HepG2 (cell line): ENCODE measurements around the gene PKD1L1. TPM values are rescaled to one million over a fixed set of nuclear protein-coding genes. Genes with fewer than 3 reads are reported as not detected.

ENCODE experiments used
- BCL6 ChIP-seq: IDR thresholded peaks from 2 replicates; pipeline ENCODE4 v1.6.1; 2016; ENCODE audit warnings: missing genetic modification reagents, missing compliant biosample characterization
- ELF1 ChIP-seq: sonication (generic); formaldehyde crosslinking; IDR thresholded peaks from 2 replicates; pipeline ENCODE4 v1.4.0; 2020; ENCODE audit warnings: missing genetic modification reagents
- GATAD2A ChIP-seq: IDR thresholded peaks from 2 replicates; pipeline ENCODE4 v1.6.1; 2016
- KLF16 ChIP-seq, 2 experiments: sonication (generic) in 1 of 2; formaldehyde crosslinking in 1 of 2; IDR thresholded peaks; 2 replicates each; pipeline versions ENCODE4 v1.6.1 to v1.8.0; 2016 to 2023; ENCODE audit warnings: missing genetic modification reagents in 2 of 2, missing compliant biosample characterization in 1 of 2
- KMT2B ChIP-seq: IDR thresholded peaks from 2 replicates; pipeline ENCODE4 v1.6.1; 2016; ENCODE audit warnings: missing genetic modification reagents, missing compliant biosample characterization
- MIER2 ChIP-seq: IDR thresholded peaks from 2 replicates; pipeline ENCODE4 v1.6.1; 2016; ENCODE audit warnings: missing biosample characterization, missing genetic modification reagents
- NAIF1 ChIP-seq: sonication (generic); formaldehyde crosslinking; IDR thresholded peaks from 2 replicates; pipeline ENCODE4 v1.5.0; 2020; ENCODE audit warnings: mild to moderate bottlenecking, missing genetic modification reagents, borderline replicate concordance
- NFIC ChIP-seq: IDR thresholded peaks from 2 replicates; pipeline ENCODE4 v1.6.1; 2012; ENCODE audit warnings: mild to moderate bottlenecking, low read length, inconsistent platforms
- SRSF4 ChIP-seq: fragments of 200-400 bp; formaldehyde crosslinking; IDR thresholded peaks from one replicate; pipeline ENCODE4 v1.6.1; 2018; ENCODE audit warnings: mild to moderate bottlenecking, low read depth, low read length, moderate library complexity; ENCODE audit not compliant: poor library complexity, severe bottlenecking
- ZBTB8A ChIP-seq: sonication (generic); formaldehyde crosslinking; IDR thresholded peaks from 2 replicates; pipeline ENCODE4 v1.4.0; 2020; ENCODE audit warnings: mild to moderate bottlenecking, low read depth, missing genetic modification reagents, borderline replicate concordance
- ZNF124 ChIP-seq: sonication (generic); formaldehyde crosslinking; IDR thresholded peaks from 2 replicates; pipeline ENCODE4 v1.4.0; 2020; ENCODE audit warnings: missing genetic modification reagents
- ZNF30 ChIP-seq: sonication (generic); formaldehyde crosslinking; IDR thresholded peaks from 2 replicates; pipeline ENCODE4 v1.5.0; 2020; ENCODE audit warnings: mild to moderate bottlenecking, missing genetic modification reagents
- ZNF605 ChIP-seq: sonication (generic); formaldehyde crosslinking; IDR thresholded peaks from 2 replicates; pipeline ENCODE4 v1.8.0; 2022; ENCODE audit warnings: mild to moderate bottlenecking, missing genetic modification reagents
- ZNF660 ChIP-seq: sonication (generic); formaldehyde crosslinking; IDR thresholded peaks from 2 replicates; pipeline ENCODE4 v1.5.1; 2020; ENCODE audit warnings: mild to moderate bottlenecking, low read depth, missing genetic modification reagents, borderline replicate concordance
- ZNF780A ChIP-seq: sonication (generic); formaldehyde crosslinking; IDR thresholded peaks from 2 replicates; pipeline ENCODE4 v1.8.0; 2022; ENCODE audit warnings: mild to moderate bottlenecking, missing genetic modification reagents, moderate library complexity
- polyA plus RNA-seq, 8 experiments: library from polyadenylated mRNA; depleted of rRNA in 3 of 8; stranded (reverse) in 7 of 8; unstranded in 1 of 8; fragments of >200 nt; fragmentation: Illumina TruSeq in 4 of 8; extraction: Trizol in 4 of 8; gene quantifications; 2 replicates each; pipeline versions ENCODE4 v1.2.1 to v1.2.3, GENCODE V29; 2011 to 2016; ENCODE audit warnings: low read depth in 4 of 8, missing spikeins in 1 of 8, mixed read lengths in 1 of 8; ENCODE audit not compliant: insufficient read depth in 1 of 8
- total RNA-seq, 5 experiments: library from RNA; depleted of rRNA; stranded (reverse); fragments of >200 nt; fragmentation: Illumina TruSeq; extraction: Trizol; gene quantifications; 2 replicates each; pipeline ENCODE4 v1.2.3, GENCODE V29; 2016; ENCODE audit warnings: low read depth in 1 of 5
- TF ChIP-seq, protein P1 (sequence below): sonication (generic); formaldehyde crosslinking; IDR thresholded peaks from 2 replicates; pipeline ENCODE4 v1.8.1; 2023; ENCODE audit warnings: mild to moderate bottlenecking, inconsistent platforms, moderate library complexity, missing genetic modification reagents, borderline replicate concordance
- TF ChIP-seq, protein P2 (sequence below): sonication (generic); formaldehyde crosslinking; IDR thresholded peaks from 2 replicates; pipeline ENCODE4 v1.5.1; 2020; ENCODE audit warnings: missing genetic modification reagents, mild to moderate bottlenecking, borderline replicate concordance
- TF ChIP-seq, protein P3 (sequence below): sonication (generic); formaldehyde crosslinking; IDR thresholded peaks from 2 replicates; pipeline ENCODE4 v1.4.0; 2020; ENCODE audit warnings: missing genetic modification reagents, mild to moderate bottlenecking, borderline replicate concordance
- TF ChIP-seq, protein P4 (sequence below): sonication (generic); formaldehyde crosslinking; IDR thresholded peaks from 2 replicates; pipeline ENCODE4 v1.4.0; 2020; ENCODE audit warnings: mild to moderate bottlenecking, missing genetic modification reagents

Gene PKD1L1
- total and polyA plus RNA-seq, 2 of the 13 experiments (the other 11 are each of a cell fraction or from before 2014, with no cell fraction given): 0.01 TPM; not detected in 1

- peak in 1 of 2 experiments; percentile 76; a peak in 2 of 4 replicates for TF ChIP-seq KLF16 (CRISPR knock-in tag; IDR thresholded peaks at IDR 0.05)
- TF ChIP-seq ZBTB8A (CRISPR knock-in tag): no peak
- peak; percentile 94 for TF ChIP-seq GATAD2A (CRISPR knock-in tag)
- TF ChIP-seq ZNF780A (CRISPR knock-in tag): no peak
- TF ChIP-seq ELF1 (CRISPR knock-in tag): peak; percentile 35; the same call in 1 of the 2 replicates
- TF ChIP-seq, protein P1, sequence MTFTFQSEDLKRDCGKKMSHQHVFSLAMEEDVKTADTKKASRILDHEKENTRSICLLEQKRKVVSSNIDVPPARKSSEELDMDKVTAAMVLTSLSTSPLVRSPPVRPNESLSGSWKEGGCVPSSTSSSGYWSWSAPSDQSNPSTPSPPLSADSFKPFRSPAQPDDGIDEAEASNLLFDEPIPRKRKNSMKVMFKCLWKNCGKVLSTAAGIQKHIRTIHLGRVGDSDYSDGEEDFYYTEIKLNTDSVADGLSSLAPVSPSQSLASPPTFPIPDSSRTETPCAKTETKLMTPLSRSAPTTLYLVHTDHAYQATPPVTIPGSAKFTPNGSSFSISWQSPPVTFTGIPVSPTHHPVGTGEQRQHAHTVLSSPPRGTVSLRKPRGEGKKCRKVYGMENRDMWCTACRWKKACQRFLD (CRISPR knock-in tag): no peak
- TF ChIP-seq ZNF660: no peak
- no peak for TF ChIP-seq ZNF30 (CRISPR knock-in tag)
- TF ChIP-seq BCL6 (CRISPR knock-in tag): peak; percentile 95
- TF ChIP-seq KMT2B: peak; percentile 41; the same call in 1 of the 2 replicates
- TF ChIP-seq MIER2: peak; percentile 40; the same call in 1 of the 2 replicates
- TF ChIP-seq, protein P2, sequence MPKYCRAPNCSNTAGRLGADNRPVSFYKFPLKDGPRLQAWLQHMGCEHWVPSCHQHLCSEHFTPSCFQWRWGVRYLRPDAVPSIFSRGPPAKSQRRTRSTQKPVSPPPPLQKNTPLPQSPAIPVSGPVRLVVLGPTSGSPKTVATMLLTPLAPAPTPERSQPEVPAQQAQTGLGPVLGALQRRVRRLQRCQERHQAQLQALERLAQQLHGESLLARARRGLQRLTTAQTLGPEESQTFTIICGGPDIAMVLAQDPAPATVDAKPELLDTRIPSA: no peak
- peak; percentile 94 for TF ChIP-seq ZNF605 (CRISPR knock-in tag)
- TF ChIP-seq NAIF1 (CRISPR knock-in tag): no peak; the same call in 1 of the 2 replicates
- peak; percentile 91 for TF ChIP-seq NFIC
- no peak for TF ChIP-seq SRSF4
- peak; percentile 86; the same call in 1 of the 2 replicates for TF ChIP-seq ZNF124 (CRISPR knock-in tag)
- TF ChIP-seq, protein P3, sequence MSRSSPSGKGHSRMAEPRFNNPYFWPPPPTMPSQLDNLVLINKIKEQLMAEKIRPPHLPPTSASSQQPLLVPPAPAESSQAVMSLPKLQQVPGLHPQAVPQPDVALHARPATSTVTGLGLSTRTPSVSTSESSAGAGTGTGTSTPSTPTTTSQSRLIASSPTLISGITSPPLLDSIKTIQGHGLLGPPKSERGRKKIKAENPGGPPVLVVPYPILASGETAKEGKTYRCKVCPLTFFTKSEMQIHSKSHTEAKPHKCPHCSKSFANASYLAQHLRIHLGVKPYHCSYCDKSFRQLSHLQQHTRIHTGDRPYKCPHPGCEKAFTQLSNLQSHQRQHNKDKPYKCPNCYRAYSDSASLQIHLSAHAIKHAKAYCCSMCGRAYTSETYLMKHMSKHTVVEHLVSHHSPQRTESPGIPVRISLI: no peak; the same call in 1 of the 2 replicates
- TF ChIP-seq, protein P4, sequence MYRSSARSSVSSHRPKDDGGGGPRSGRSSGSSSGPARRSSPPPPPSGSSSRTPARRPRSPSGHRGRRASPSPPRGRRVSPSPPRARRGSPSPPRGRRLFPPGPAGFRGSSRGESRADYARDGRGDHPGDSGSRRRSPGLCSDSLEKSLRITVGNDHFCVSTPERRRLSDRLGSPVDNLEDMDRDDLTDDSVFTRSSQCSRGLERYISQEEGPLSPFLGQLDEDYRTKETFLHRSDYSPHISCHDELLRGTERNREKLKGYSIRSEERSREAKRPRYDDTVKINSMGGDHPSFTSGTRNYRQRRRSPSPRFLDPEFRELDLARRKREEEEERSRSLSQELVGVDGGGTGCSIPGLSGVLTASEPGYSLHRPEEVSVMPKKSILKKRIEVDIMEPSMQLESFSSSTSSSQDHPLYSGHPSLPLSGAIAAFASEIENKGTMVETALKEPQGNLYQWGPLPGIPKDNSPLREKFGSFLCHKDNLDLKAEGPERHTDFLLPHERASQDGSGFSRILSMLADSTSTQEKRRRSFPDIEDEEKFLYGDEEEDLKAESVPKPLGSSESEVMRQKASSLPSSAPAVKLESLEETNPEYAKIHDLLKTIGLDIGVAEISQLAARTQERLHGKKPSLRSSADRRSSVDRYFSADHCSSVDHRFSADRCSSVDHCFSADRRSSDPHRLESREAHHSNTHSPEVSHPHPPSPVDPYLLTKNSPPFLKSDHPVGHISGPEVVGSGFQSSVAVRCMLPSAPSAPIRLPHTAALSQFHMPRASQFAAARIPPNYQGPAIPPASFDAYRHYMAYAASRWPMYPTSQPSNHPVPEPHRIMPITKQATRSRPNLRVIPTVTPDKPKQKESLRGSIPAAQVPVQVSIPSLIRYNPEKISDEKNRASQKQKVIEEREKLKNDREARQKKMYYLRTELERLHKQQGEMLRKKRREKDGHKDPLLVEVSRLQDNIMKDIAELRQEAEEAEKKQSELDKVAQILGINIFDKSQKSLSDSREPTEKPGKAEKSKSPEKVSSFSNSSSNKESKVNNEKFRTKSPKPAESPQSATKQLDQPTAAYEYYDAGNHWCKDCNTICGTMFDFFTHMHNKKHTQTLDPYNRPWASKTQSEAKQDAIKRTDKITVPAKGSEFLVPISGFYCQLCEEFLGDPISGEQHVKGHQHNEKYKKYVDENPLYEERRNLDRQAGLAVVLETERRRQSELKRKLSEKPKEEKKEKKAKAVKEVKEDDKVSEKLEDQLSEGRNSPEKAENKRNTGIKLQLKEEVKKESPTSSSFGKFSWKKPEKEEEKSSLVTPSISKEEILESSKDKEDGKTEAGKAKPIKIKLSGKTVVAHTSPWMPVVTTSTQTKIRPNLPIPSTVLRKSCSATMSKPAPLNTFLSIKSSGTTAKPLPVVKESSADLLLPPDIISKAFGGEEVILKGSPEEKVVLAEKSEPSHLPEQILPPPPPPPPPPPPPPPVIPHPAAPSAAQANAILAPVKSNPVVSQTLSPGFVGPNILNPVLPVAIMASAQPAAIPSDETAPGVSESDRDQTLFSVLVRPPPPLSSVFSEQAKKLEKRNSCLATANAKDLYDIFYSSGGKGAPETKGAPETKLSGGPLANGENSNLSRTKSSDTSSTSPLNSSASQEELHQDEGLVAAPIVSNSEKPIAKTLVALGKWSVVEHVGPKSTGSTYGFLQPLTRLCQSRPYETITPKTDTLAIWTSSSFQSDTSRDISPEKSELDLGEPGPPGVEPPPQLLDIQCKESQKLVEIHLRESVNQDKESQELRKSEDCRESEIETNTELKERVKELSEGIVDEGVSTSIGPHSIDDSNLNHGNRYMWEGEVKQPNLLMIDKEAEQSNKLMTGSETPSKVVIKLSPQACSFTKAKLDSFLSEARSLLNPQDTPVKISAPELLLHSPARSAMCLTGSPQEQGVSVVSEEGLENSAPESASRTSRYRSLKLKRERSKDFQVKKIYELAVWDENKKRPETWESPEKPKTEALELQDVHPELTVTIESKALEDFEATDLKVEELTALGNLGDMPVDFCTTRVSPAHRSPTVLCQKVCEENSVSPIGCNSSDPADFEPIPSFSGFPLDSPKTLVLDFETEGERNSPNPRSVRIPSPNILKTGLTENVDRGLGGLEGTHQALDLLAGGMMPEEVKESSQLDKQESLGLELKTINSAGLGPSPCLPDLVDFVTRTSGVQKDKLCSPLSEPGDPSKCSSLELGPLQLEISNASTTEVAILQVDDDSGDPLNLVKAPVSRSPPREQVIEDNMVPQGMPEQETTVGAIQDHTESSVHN: no peak
These were observed 213.8 kb downstream of the PKD1L1 start (continued) for GRCh38 chr7:47734287-47734948.
